GM23248 (cell line): Measurements from ENCODE around the gene DGKI. TPM values are rescaled to one million over a fixed set of nuclear protein-coding genes. Genes with fewer than 3 reads are reported as not detected.
"Not testable (repeated sequence)": the region's sequence is repeated elsewhere in the genome, so short reads cannot be mapped to it uniquely, and the experiment has no call there.

ENCODE experiments used
- DNase-seq: peaks from one replicate; pipeline ENCODE4 v3.0.0-alpha.2; 2015
- H2AFZ ChIP-seq: fragments of 200-600 bp; sonication (generic); 2 replicates; pipeline ENCODE4 v1.6.1; 2016; ENCODE audit warnings: antibody characterized with exemption
- H3F3A ChIP-seq: fragments of 200-600 bp; sonication (generic); 2 replicates; pipeline ENCODE4 v1.6.1; 2016; ENCODE audit warnings: mild to moderate bottlenecking, antibody characterized with exemption, mixed run types; ENCODE audit not compliant: insufficient read depth
- H3K27ac ChIP-seq: fragments of 200-600 bp; sonication (generic); 2 replicates; pipeline ENCODE4 v1.5.1; 2016; ENCODE audit warnings: mild to moderate bottlenecking
- H3K27me3 ChIP-seq: fragments of 200-600 bp; sonication (generic); replicated peaks from 2 replicates; pipeline ENCODE4 v1.6.1; 2016; ENCODE audit warnings: mild to moderate bottlenecking; ENCODE audit not compliant: insufficient read depth
- H3K36me3 ChIP-seq: fragments of 200-600 bp; sonication (generic); 2 replicates; pipeline ENCODE4 v1.6.1; 2016; ENCODE audit warnings: low read depth, mild to moderate bottlenecking
- H3K4me1 ChIP-seq: fragments of 200-600 bp; sonication (generic); 2 replicates; pipeline ENCODE4 v1.6.1; 2016; ENCODE audit warnings: mild to moderate bottlenecking; ENCODE audit not compliant: insufficient read depth
- H3K4me2 ChIP-seq: fragments of 200-600 bp; sonication (generic); one replicate; pipeline ENCODE4 v1.6.1; 2016; ENCODE audit warnings: mild to moderate bottlenecking; ENCODE audit not compliant: unreplicated experiment
- H3K4me3 ChIP-seq: fragments of 200-600 bp; sonication (generic); 2 replicates; pipeline ENCODE4 v1.5.1; 2016; ENCODE audit warnings: mild to moderate bottlenecking
- H3K79me2 ChIP-seq: fragments of 200-600 bp; sonication (generic); 2 replicates; pipeline ENCODE4 v1.6.1; 2016; ENCODE audit warnings: mild to moderate bottlenecking; ENCODE audit not compliant: insufficient read depth
- H3K9ac ChIP-seq: fragments of 200-600 bp; sonication (generic); 2 replicates; pipeline ENCODE4 v1.6.1; 2016; ENCODE audit warnings: mild to moderate bottlenecking
- H3K9me2 ChIP-seq: fragments of 200-600 bp; sonication (generic); 2 replicates; pipeline ENCODE4 v1.6.1; 2016; ENCODE audit warnings: mixed run types, mild to moderate bottlenecking, moderate library complexity; ENCODE audit not compliant: insufficient read depth
- H3K9me3 ChIP-seq: fragments of 200-600 bp; sonication (generic); one replicate; pipeline ENCODE4 v1.6.1; 2017; ENCODE audit warnings: low read depth
- H4K20me1 ChIP-seq: fragments of 200-600 bp; sonication (generic); 2 replicates; pipeline ENCODE4 v1.6.0; 2016; ENCODE audit not compliant: insufficient read depth
- EZH2 ChIP-seq: fragments of 200-600 bp; sonication (generic); IDR thresholded peaks from 2 replicates; pipeline ENCODE4 v1.6.1; 2018; ENCODE audit warnings: antibody characterized with exemption, mild to moderate bottlenecking; ENCODE audit not compliant: insufficient read depth, poor library complexity, severe bottlenecking
- EZH2phosphoT487 ChIP-seq: fragments of 200-600 bp; sonication (generic); IDR thresholded peaks from 2 replicates; pipeline ENCODE4 v1.6.1; 2018; ENCODE audit warnings: antibody characterized with exemption, moderate library complexity, mild to moderate bottlenecking, low read depth; ENCODE audit not compliant: insufficient read depth
- WGBS, 2 experiments: methylation state at CpG; one replicate each; pipeline ENCODE4 v1.1.6; 2015 to 2017; ENCODE audit warnings: low lambda C conversion rate in 2 of 2, low coverage in 1 of 2; ENCODE audit errors: missing lambda C conversion rate in 2 of 2; 5-methylcytosine and 5-hydroxymethylcytosine counted together
- in situ Hi-C: fragments of 300-500 bp; cut with MboI; formaldehyde crosslinking; loops from 2 replicates; pipeline ENCODE4 v1.15.0; 2020
- polyA plus RNA-seq: library from polyadenylated mRNA; unstranded; fragments of >200 nt; fragmentation: Nextera tagmentation; extraction: Ambion mirVana; gene quantifications from 2 replicates; pipeline ENCODE4 v1.2.1, GENCODE V29; 2016
- total RNA-seq: library from RNA; depleted of rRNA; stranded (reverse); fragments of >200 nt; shearing (Covaris generic); gene quantifications from 2 replicates; pipeline ENCODE4 v1.2.3, GENCODE V29; 2014

DGKI gene
- total and polyA plus RNA-seq, 2 experiments from 2014 or later = 5.4 to 25.9 TPM

GRCh38 chr7:137836541-137836940 is 10.2 kb downstream of the DGKI start:
- Histone ChIP-seq H3K4me2 (no peak overlapping the region), H3K9ac (no peak overlapping the region), H3K4me1 (peaks cover 21% of the 10 kb centered on the region), H3K9me3 (no peaks in the 10 kb centered on the region), H3K36me3 (peaks cover 14% of the 10 kb centered on the region), H3F3A (peaks cover 51% of the 10 kb centered on the region), H4K20me1 (no peaks in the 10 kb centered on the region), H3K9me2 (no peaks in the 10 kb centered on the region), H2AFZ (no peak overlapping the region), H3K4me3 (no peak overlapping the region), H3K27me3 (no peaks in the 10 kb centered on the region), H3K27ac (peak overlapping the region; percentile 38), H3K79me2 (peaks cover 61% of the 10 kb centered on the region)
- in situ Hi-C loops = no loop called here
- no peak for DNase-seq
- TF ChIP-seq EZH2phosphoT487 (no peak), EZH2 (no peak)
- 64 to 93% methylated on average over 1 of the region's 1 CpG for WGBS, 2 experiments

GRCh38 chr7:137836113-137836509 is 10.7 kb downstream of the DGKI start:
- 75 to 78% methylated on average over 3 of the region's 3 CpGs for WGBS, 2 experiments
- peak; percentile 38 for DNase-seq
- Histone ChIP-seq H3K9me2 (no peaks in the 10 kb centered on the region), H3K4me3 (no peak overlapping the region), H3K27ac (peak overlapping the region; percentile 38), H4K20me1 (no peaks in the 10 kb centered on the region), H3K27me3 (no peaks in the 10 kb centered on the region), H3K79me2 (peaks cover 61% of the 10 kb centered on the region), H3K4me2 (no peak overlapping the region), H3F3A (peaks cover 48% of the 10 kb centered on the region), H3K36me3 (peaks cover 16% of the 10 kb centered on the region), H3K4me1 (peaks cover 21% of the 10 kb centered on the region), H3K9me3 (no peaks in the 10 kb centered on the region), H2AFZ (no peak overlapping the region), H3K9ac (peak overlapping the region; percentile 5; the same call in 1 of the 2 replicates)
- in situ Hi-C loops = no loop called here
- TF ChIP-seq EZH2 (no peak), EZH2phosphoT487 (no peak)

DNA sequence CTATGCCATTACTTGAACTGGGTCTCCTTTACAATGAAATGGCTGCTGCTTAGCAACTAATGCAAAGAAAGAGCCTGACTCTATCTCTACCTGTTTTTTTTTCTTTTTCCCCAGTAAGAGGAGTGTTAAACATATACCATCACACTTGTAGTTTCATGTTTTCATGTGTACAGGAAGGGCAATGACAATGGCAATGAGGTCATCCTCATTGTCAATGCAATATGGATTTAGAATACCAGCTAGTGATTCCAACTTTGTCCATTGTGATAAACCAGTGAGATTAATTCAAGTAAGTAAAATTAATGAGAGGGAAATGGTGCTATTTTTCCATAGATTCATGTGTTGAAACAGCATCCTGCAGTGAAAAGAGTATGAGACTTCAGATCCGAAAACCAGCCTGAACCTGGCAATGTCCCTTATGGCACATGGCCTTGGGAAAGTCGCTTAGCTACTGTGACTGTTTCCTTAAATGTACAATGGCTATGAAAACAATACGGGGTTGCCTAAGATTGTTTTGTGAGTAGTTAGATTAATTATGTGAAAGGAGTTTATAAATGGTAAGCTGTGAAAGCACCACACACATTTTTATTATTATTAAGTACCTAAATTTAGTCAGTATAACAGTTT is 11.2 kb downstream of the DGKI start:
- H3F3A ChIP-seq = peaks cover 49% of the 10 kb centered on the region
- no peak overlapping the region for H3K4me3 ChIP-seq
- H4K20me1 ChIP-seq = no peaks in the 10 kb centered on the region
- peak overlapping the region; percentile 38 for H3K27ac ChIP-seq
- no peaks in the 10 kb centered on the region for H3K27me3 ChIP-seq
- 59 to 64% methylated on average over 3 of the region's 3 CpGs for WGBS, 2 experiments
- peaks cover 21% of the 10 kb centered on the region for H3K4me1 ChIP-seq
- H2AFZ ChIP-seq = no peak overlapping the region
- H3K36me3 ChIP-seq = peaks cover 21% of the 10 kb centered on the region
- H3K9me3 ChIP-seq = no peaks in the 10 kb centered on the region
- no peaks in the 10 kb centered on the region for H3K9me2 ChIP-seq
- no peak overlapping the region for H3K4me2 ChIP-seq
- in situ Hi-C loops = no loop called here
- no peak for DNase-seq
- TF ChIP-seq EZH2phosphoT487 = no peak
- TF ChIP-seq EZH2 = no peak
- H3K9ac ChIP-seq = peak overlapping the region; percentile 5; the same call in 1 of the 2 replicates
- H3K79me2 ChIP-seq = peaks cover 61% of the 10 kb centered on the region

GRCh38 chr7:137834552-137834951 is 12.2 kb downstream of the DGKI start:
- Histone ChIP-seq H2AFZ (no peak overlapping the region), H3K79me2 (peaks cover 63% of the 10 kb centered on the region), H3K4me1 (peaks cover 21% of the 10 kb centered on the region), H3K9ac (no peak overlapping the region), H3K4me3 (no peak overlapping the region), H3K27me3 (no peaks in the 10 kb centered on the region), H4K20me1 (no peaks in the 10 kb centered on the region), H3K9me3 (no peaks in the 10 kb centered on the region), H3K4me2 (no peak overlapping the region), H3F3A (peaks cover 51% of the 10 kb centered on the region), H3K36me3 (peaks cover 26% of the 10 kb centered on the region), H3K9me2 (no peaks in the 10 kb centered on the region), H3K27ac (no peak overlapping the region)
- no peak for DNase-seq
- in situ Hi-C loops = no loop called here
- WGBS, 2 experiments = 95 to 96% methylated on average over 1 of the region's 1 CpG
- no peak for TF ChIP-seq EZH2phosphoT487
- TF ChIP-seq EZH2 = no peak

DNA sequence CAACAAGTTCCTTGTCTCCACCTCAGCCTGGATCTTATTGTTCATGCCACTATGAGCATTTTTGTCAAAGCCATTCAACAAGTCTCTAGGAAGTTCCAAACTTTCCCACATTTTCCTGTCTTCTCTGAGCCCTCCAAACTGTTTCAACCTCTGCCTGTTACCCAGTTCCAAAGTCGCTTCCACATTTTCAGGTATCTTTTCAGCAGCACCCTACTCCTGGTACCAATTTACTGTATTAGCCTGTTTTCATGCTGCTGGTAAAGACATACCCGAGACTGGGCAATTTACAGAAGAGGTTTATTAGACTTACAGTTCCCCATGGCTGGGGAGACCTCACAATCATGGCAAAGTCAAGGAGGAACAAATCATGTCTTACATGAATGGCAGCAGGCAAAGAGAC is 13.8 kb downstream of the DGKI start:
- Histone ChIP-seq H3K79me2 (peaks cover 78% of the 10 kb centered on the region), H3F3A (peaks cover 51% of the 10 kb centered on the region), H3K36me3 (peaks cover 34% of the 10 kb centered on the region), H3K4me1 (peaks cover 27% of the 10 kb centered on the region)
- in situ Hi-C loops, H2AFZ ChIP-seq, H3K4me2 ChIP-seq, DNase-seq, H3K27ac ChIP-seq, H3K4me3 ChIP-seq, H3K9me2 ChIP-seq, H4K20me1 ChIP-seq, H3K9me3 ChIP-seq, H3K9ac ChIP-seq, H3K27me3 ChIP-seq: not testable (repeated sequence)
- 95 to 98% methylated on average over 2 of the region's 2 CpGs for WGBS, 2 experiments
